GM19025 (cell line): ENCODE results near the gene EIPR1.

Experiments
- ATAC-seq: cut with Tn5 transposase; IDR thresholded peaks from one replicate; pipeline ENCODE4 v1.9.1; 2021; ENCODE audit warnings: mild to moderate bottlenecking, low read depth, moderate library complexity; ENCODE audit not compliant: unreplicated experiment

EIPR1 gene

GRCh38 chr2:3326182-3326537 lies 51.5 kb downstream of the EIPR1 start:
- no peak for ATAC-seq

GRCh38 chr2:3325458-3326181 lies 52.0 kb downstream of the EIPR1 start:
- ATAC-seq = no peak

- ATAC-seq = no peak
Observed at GRCh38 chr2:3324404-3325281, 53.0 kb downstream of the EIPR1 start.

GRCh38 chr2:3324036-3324386 lies 53.6 kb downstream of the EIPR1 start:
- ATAC-seq = no peak

GRCh38 chr2:3323360-3324035 lies 54.1 kb downstream of the EIPR1 start:
- ATAC-seq = no peak

- no peak for ATAC-seq
Observed at GRCh38 chr2:3322311-3322970, 55.2 kb downstream of the EIPR1 start.

GRCh38 chr2:3321825-3322224 lies 55.8 kb downstream of the EIPR1 start:
- no peak for ATAC-seq

GRCh38 chr2:3320910-3321605 lies 56.6 kb downstream of the EIPR1 start:
- ATAC-seq = no peak

- no peak for ATAC-seq
Observed at GRCh38 chr2:3319745-3320566, 57.7 kb downstream of the EIPR1 start.

- no peak for ATAC-seq
Observed at GRCh38 chr2:3319134-3319533, 58.5 kb downstream of the EIPR1 start.

- no peak for ATAC-seq
Observed at GRCh38 chr2:3317871-3318590, 59.6 kb downstream of the EIPR1 start.

GRCh38 chr2:3317277-3317685 lies 60.3 kb downstream of the EIPR1 start:
- no peak for ATAC-seq

- no peak for ATAC-seq
Observed at GRCh38 chr2:3316456-3317276, 61.0 kb downstream of the EIPR1 start.

GRCh38 chr2:3314626-3315025 lies 63.0 kb downstream of the EIPR1 start:
- no peak for ATAC-seq

- no peak for ATAC-seq
Observed at GRCh38 chr2:3313781-3314375, 63.7 kb downstream of the EIPR1 start.

GRCh38 chr2:3312576-3313345 lies 64.9 kb downstream of the EIPR1 start:
- no peak for ATAC-seq

- ATAC-seq = no peak
Observed at GRCh38 chr2:3311601-3312000, 66.0 kb downstream of the EIPR1 start.
